ENCODE data around the gene DFFA.

Gene DFFA

GRCh38 chr1:10446790-10447422, 25.4 kb downstream of the DFFA start:
- Histone ChIP-seq H3K36me3 (ENCODE audit: insufficient read depth, low read length) (no peaks in the 10 kb centered on the region), H3K9ac (ENCODE audit: low read depth, low read length, poor library complexity, severe bottlenecking) (no peak overlapping the region), H3F3A (ENCODE audit: low read depth) (no peaks in the 10 kb centered on the region), H3K9me2 (replicated peaks; ENCODE audit: low read depth, low read length) (no peaks in the 10 kb centered on the region), H3K79me2 (ENCODE audit: insufficient read depth, low read length) (no peaks in the 10 kb centered on the region), H4K20me1 (ENCODE audit: insufficient read depth, low read length, poor library complexity, severe bottlenecking) (no peaks in the 10 kb centered on the region), H2AFZ (ENCODE audit: low read length) (no peak overlapping the region), H3K9me3 (ENCODE audit: insufficient read depth, low read depth, low read length) (no peaks in the 10 kb centered on the region), H3K4me2 (ENCODE audit: low read depth, low read length, poor library complexity, severe bottlenecking) (no peak overlapping the region), H3K4me1 (ENCODE audit: insufficient read depth, low read length, poor library complexity, severe bottlenecking) (no peaks in the 10 kb centered on the region), H3K27me3 (ENCODE audit: insufficient read depth, low read length, poor library complexity, severe bottlenecking) (no peaks in the 10 kb centered on the region), H3K4me3 (ENCODE audit: low read length, poor library complexity, severe bottlenecking) (no peak overlapping the region)
- TF ChIP-seq EZH2phosphoT487 (IDR thresholded peaks at IDR 0.05; ENCODE audit: borderline replicate concordance) (no peak), CTCF (conservative IDR thresholded peaks at IDR 0.05; ENCODE audit: low read length) (no peak)

DNA sequence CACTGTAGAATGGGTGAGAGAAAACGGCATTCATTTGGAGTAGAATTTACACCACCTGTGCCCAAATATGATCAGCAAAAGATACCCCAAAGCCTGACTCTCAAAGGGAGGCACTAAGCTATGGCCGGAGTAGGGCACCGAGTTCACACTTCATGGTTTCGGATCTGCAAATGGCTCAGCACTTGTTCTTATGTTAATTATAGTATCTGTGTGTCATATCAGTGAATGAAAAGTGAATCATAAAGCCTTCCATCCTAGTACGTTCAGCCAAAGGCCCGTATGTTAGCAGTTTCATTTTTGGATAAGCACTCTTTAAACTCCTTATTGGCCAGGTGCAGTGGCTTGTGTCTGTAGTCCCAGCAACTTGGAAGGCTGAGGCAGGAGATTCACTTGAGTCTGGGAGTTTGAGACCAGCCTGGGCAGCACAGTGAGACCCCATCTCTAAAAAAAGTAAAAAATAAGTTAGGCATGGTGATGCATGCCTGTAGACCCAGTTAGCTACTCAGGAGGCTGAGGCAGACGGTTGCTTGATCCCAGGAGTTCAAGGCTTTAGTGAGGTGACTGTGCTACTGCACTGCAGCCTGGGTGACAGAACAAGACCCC, 27.4 kb downstream of the DFFA start:
- Histone ChIP-seq H3K79me2 (ENCODE audit: insufficient read depth, low read length) (no peaks in the 10 kb centered on the region), H3K27me3 (ENCODE audit: insufficient read depth, low read length, poor library complexity, severe bottlenecking) (no peaks in the 10 kb centered on the region), H3K9me3 (ENCODE audit: insufficient read depth, low read depth, low read length) (no peaks in the 10 kb centered on the region), H2AFZ (ENCODE audit: low read length) (no peak overlapping the region), H3K36me3 (ENCODE audit: insufficient read depth, low read length) (no peaks in the 10 kb centered on the region), H3K4me2 (ENCODE audit: low read depth, low read length, poor library complexity, severe bottlenecking) (no peak overlapping the region), H3K4me1 (ENCODE audit: insufficient read depth, low read length, poor library complexity, severe bottlenecking) (no peaks in the 10 kb centered on the region), H3K9me2 (replicated peaks; ENCODE audit: low read depth, low read length) (no peaks in the 10 kb centered on the region), H3K9ac (ENCODE audit: low read depth, low read length, poor library complexity, severe bottlenecking) (no peak overlapping the region), H3F3A (ENCODE audit: low read depth) (no peaks in the 10 kb centered on the region), H3K4me3 (ENCODE audit: low read length, poor library complexity, severe bottlenecking) (no peak overlapping the region), H4K20me1 (ENCODE audit: insufficient read depth, low read length, poor library complexity, severe bottlenecking) (no peaks in the 10 kb centered on the region)
- TF ChIP-seq CTCF (conservative IDR thresholded peaks at IDR 0.05; ENCODE audit: low read length) (no peak), EZH2phosphoT487 (IDR thresholded peaks at IDR 0.05; ENCODE audit: borderline replicate concordance) (no peak)

DNA sequence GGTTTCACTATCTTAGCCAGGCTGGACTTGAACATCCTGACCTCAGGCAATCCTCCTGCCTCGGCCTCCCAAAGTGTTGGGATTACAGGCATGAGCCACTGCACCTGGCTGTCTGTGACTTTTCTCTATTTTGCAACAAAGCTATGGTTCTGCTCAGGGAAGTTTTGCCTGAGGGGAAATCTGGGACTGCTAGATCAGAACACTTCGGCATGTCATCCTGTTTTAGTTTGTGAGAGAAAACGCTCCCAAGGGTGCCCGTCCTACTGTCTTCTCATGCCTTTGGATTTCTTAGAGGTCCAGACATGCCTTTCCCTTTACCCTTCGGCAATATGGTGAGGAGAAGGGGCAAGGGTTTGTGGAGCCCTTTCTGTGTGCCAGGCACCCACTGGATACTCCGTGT, 28.1 kb downstream of the DFFA start:
- H3K79me2 ChIP-seq (ENCODE audit: insufficient read depth, low read length) = no peaks in the 10 kb centered on the region
- no peaks in the 10 kb centered on the region for H3K9me3 ChIP-seq (ENCODE audit: insufficient read depth, low read depth, low read length)
- TF ChIP-seq CTCF (conservative IDR thresholded peaks at IDR 0.05; ENCODE audit: low read length) = no peak
- TF ChIP-seq EZH2phosphoT487 (IDR thresholded peaks at IDR 0.05; ENCODE audit: borderline replicate concordance) = no peak
- H3K27me3 ChIP-seq (ENCODE audit: insufficient read depth, low read length, poor library complexity, severe bottlenecking) = no peaks in the 10 kb centered on the region
- no peaks in the 10 kb centered on the region for H3K4me1 ChIP-seq (ENCODE audit: insufficient read depth, low read length, poor library complexity, severe bottlenecking)
- no peaks in the 10 kb centered on the region for H3K9me2 ChIP-seq (replicated peaks; ENCODE audit: low read depth, low read length)
- no peak overlapping the region for H3K9ac ChIP-seq (ENCODE audit: low read depth, low read length, poor library complexity, severe bottlenecking)
- H3F3A ChIP-seq (ENCODE audit: low read depth) = no peaks in the 10 kb centered on the region
- H3K4me2 ChIP-seq (ENCODE audit: low read depth, low read length, poor library complexity, severe bottlenecking) = no peak overlapping the region
- no peak overlapping the region for H2AFZ ChIP-seq (ENCODE audit: low read length)
- H4K20me1 ChIP-seq (ENCODE audit: insufficient read depth, low read length, poor library complexity, severe bottlenecking) = no peaks in the 10 kb centered on the region
- H3K4me3 ChIP-seq (ENCODE audit: low read length, poor library complexity, severe bottlenecking) = no peak overlapping the region
- H3K36me3 ChIP-seq (ENCODE audit: insufficient read depth, low read length) = no peaks in the 10 kb centered on the region
